MM.1S (cell line): Measurements from ENCODE around the gene CCDC157.

ENCODE experiments used
- EZH2phosphoT487 ChIP-seq: fragments of 300-600 bp; sonication (generic); IDR thresholded peaks from 2 replicates; pipeline ENCODE4 v1.6.1; 2018; ENCODE audit warnings: antibody characterized with exemption, low read length
- TF ChIP-seq, protein P1 (sequence below): fragments of 300-600 bp; sonication (generic); IDR thresholded peaks from 2 replicates; pipeline ENCODE4 v1.5.1; 2016; ENCODE audit warnings: antibody characterized with exemption, low read length, mixed read lengths

DNA sequence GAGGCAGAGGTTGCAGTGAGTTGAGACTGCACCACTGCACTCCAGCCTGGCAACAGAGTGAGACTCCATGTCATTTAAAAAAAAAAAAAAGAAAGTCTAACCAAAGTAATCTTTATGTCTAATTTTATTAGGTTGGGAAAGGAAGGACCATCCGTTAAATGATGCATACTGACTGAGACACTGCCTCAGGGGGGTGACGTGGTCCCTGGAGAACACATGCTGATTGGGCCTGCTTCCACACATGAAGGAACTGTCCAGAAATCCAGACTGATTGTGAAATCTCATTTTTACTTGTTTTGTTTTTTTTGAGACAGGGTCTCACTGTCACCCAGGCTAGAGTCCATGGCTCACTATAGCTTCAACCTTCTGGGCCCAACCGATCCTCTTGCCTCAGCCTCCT lies 5.6 kb upstream of the CCDC157 start:
- TF ChIP-seq, protein P1, sequence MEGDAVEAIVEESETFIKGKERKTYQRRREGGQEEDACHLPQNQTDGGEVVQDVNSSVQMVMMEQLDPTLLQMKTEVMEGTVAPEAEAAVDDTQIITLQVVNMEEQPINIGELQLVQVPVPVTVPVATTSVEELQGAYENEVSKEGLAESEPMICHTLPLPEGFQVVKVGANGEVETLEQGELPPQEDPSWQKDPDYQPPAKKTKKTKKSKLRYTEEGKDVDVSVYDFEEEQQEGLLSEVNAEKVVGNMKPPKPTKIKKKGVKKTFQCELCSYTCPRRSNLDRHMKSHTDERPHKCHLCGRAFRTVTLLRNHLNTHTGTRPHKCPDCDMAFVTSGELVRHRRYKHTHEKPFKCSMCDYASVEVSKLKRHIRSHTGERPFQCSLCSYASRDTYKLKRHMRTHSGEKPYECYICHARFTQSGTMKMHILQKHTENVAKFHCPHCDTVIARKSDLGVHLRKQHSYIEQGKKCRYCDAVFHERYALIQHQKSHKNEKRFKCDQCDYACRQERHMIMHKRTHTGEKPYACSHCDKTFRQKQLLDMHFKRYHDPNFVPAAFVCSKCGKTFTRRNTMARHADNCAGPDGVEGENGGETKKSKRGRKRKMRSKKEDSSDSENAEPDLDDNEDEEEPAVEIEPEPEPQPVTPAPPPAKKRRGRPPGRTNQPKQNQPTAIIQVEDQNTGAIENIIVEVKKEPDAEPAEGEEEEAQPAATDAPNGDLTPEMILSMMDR: no peak
- no peak for TF ChIP-seq EZH2phosphoT487
